ENCODE measurements around the gene ASCC1.

ASCC1 gene

DNA sequence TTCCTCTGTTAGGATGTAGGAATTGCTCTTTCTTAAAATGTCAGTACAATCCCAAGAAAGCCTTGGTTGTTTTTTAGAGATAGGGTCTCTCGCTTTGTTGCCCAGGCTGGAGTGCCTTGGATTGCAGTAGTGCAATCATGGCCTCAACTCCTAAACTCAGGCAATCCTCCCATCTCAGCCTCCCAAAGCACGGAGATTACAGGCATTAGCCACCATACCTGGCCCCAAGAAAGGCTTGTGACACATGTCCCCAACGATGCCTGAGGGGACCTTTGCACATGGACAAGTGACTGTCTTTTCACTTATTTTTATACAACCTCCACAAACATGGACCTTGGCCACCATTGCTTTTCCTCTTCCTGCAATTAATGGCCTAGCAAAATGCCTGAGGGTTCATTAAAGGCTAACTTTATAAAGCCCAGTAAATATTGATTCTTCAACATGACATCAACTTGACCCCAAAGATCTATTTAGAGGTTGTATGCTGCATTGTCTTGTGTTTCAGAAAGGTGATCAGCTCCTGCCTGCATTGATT, 117.7 kb downstream of the ASCC1 start:
- H3K4me1 Mint-ChIP-seq: peaks cover 6% of the 10 kb centered on the region
- peaks cover 63% of the 10 kb centered on the region for H3K36me3 Mint-ChIP-seq
- no peaks in the 10 kb centered on the region for H3K27me3 Mint-ChIP-seq
- H3K4me3 Mint-ChIP-seq: no peak overlapping the region
- H3K27ac Mint-ChIP-seq: no peak overlapping the region
- no peaks in the 10 kb centered on the region for H3K9me3 Mint-ChIP-seq
- ATAC-seq: no peak

DNA sequence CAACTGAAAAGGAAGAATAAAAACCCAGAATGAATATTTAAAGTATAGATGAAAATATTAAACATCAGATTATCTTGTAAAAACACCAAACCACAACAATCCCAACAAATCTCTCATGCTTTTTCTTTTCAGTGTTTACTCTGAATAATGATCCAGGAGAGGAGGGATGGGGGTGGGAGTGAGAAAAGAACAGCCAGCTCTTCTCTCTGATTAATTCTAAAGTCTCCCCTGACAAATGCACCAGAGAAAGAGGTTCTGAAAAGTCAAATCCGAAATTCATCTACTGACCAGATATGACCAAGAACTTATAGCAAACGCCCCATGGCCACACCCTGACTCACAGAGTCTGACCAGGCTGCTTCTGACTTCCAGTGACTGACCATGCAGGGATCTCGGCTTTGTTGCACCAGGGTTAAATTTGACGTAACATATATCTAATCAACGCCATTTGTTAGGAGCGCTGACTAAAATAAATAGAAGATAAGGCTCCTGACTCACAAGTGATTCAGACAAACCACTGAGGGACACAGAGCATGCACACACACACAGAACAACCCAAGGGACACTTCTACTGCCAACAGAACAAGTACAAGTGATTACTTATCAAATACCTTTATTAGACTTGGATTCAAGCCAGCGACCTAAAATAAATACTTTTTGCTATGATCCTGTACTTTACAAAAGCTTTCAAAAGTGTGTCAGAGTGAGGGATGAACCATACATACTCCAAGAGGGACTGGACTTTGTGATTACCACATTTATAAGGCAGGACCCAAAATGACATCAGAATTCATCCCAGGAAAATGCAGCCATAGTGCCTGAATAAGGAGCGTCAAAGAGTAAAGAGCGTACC, 118.4 kb downstream of the ASCC1 start:
- Mint-ChIP-seq H3K4me3 (no peak overlapping the region), H3K27ac (no peak overlapping the region), H3K4me1 (peaks cover 6% of the 10 kb centered on the region), H3K27me3 (no peaks in the 10 kb centered on the region), H3K9me3 (no peaks in the 10 kb centered on the region), H3K36me3 (peaks cover 60% of the 10 kb centered on the region)
- no peak for ATAC-seq

DNA sequence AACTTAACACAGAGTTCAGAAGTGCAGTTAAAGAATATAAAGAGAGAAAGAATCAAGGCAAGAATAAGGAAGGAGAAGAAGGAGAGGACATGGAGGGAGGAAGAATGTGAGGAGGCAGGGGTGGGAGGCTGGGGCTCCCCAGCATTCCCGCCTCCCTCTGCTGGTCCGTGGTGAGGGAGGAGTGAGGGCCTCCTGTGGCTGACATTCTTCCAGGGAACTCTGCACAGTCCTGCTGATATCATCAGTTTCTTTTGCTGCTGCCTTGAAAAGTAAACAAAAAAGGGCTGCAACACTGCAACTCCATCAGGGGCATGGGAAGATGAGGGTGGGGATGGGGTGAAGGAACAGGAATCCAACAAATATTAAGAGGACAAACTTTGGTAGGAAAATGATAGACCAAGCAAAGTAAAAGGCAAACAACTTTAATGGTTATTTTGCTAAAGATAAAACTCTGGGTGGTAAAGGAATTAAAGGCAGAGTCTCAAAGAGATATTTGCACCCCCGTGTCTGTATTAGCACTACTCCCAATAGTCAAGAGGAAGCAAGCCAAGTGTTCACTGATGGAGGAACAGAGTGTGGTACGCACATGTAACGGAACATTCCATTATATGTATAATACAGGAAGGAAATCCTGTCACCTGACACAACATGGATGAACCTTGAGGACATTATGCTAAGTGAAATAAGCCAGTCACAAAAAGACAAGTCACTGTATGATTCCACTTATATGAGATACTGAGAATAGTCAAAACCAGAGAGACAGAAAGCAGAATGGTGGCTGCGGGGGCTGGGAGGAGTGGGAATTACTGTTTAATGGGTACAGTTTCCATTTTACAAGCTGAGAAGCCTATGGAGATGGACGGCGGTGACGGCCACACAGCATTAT, 119.7 kb downstream of the ASCC1 start:
- no peaks in the 10 kb centered on the region for H3K9me3 Mint-ChIP-seq
- no peak overlapping the region for H3K4me3 Mint-ChIP-seq
- ATAC-seq: no peak
- no peaks in the 10 kb centered on the region for H3K27me3 Mint-ChIP-seq
- H3K27ac Mint-ChIP-seq: no peak overlapping the region
- peaks cover 6% of the 10 kb centered on the region for H3K4me1 Mint-ChIP-seq
- peaks cover 50% of the 10 kb centered on the region for H3K36me3 Mint-ChIP-seq

DNA sequence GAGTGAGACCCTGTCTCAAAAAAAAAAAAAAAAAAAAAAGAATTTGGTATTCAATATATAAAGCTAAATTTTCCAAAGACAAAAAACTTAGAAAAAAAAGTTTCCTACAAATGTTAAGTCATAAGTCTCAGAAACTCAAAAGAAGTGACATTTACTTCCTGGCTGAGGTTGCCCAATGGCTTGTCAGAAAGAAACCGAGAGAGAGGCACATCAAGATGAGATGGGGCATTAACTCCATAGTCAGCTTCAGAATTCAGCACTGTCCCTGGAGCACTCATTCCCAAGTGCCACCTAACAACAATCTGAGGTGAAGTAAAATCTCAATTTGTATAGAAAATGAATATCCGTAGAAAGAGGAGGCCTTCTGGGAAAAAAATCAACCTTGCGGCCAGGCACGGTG, 120.9 kb downstream of the ASCC1 start:
- no peak overlapping the region for H3K27ac Mint-ChIP-seq
- no peaks in the 10 kb centered on the region for H3K27me3 Mint-ChIP-seq
- H3K9me3 Mint-ChIP-seq: no peaks in the 10 kb centered on the region
- no peak for ATAC-seq
- H3K4me3 Mint-ChIP-seq: no peak overlapping the region
- H3K36me3 Mint-ChIP-seq: peaks cover 39% of the 10 kb centered on the region
- peaks cover 6% of the 10 kb centered on the region for H3K4me1 Mint-ChIP-seq

DNA sequence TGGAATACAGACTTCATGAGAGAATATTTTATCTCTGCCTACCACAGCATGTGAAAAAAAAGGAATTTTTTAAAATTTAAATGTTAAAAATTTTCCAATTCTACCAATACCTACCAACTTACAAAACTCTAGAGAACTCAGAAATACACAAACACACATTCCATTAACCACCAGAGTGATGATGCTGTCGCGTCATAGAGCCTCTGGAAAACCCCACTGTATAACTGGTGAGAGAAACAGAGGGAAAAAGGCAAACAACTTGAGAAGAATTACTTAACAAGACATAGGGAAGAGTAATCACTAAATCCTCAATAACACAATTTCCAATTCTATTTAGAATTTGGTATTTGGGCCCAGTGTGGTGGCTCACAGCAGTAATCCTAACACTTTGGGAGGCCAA, 121.5 kb downstream of the ASCC1 start:
- Mint-ChIP-seq H3K9me3 (no peaks in the 10 kb centered on the region), H3K4me3 (no peak overlapping the region), H3K27ac (no peak overlapping the region), H3K27me3 (no peaks in the 10 kb centered on the region), H3K4me1 (peaks cover 6% of the 10 kb centered on the region), H3K36me3 (peaks cover 33% of the 10 kb centered on the region)
- ATAC-seq: no peak

DNA sequence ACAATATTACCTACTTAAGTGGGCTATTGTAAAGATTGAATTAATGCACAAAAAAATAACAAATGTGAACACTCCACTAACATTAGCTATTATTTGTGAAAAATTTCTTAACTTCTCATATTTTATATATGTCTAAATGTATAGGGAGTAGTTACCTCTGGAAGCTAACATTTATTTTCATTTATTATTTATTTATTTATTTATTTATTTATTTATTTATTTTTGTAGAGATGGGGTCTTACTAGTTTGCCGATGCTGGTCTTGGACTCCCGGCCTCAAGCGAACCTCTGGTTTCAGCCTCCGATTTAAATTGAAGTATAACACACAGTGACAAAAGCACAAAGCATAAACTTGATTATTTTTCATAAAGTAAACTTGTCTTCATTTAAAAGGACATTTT, 122.6 kb downstream of the ASCC1 start:
- ATAC-seq: no peak
- Mint-ChIP-seq H3K4me1 (peaks cover 13% of the 10 kb centered on the region), H3K9me3 (no peaks in the 10 kb centered on the region), H3K27me3 (no peaks in the 10 kb centered on the region), H3K4me3 (no peak overlapping the region), H3K27ac (no peak overlapping the region), H3K36me3 (peaks cover 22% of the 10 kb centered on the region)

DNA sequence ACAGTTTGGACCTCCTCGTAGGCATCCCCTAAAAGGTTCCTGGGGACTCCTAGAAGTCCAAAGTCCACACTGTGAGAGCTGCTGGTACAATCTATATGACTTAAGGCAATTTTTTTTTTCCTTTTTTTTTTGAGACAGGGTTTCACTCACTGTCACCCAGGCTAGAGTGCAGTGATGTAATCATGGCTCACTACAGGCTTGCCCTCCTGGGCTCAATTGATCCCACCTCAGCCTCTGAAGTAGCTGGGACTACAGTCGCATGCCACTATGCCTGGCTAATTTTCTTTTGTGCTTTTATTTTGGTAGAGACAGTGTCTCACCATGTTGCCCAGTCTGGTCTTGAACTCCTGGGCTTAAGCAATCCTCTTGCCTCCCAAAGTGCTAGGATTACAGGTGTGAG, 123.1 kb downstream of the ASCC1 start:
- no peak overlapping the region for H3K4me3 Mint-ChIP-seq
- H3K27ac Mint-ChIP-seq: no peak overlapping the region
- H3K36me3 Mint-ChIP-seq: peaks cover 22% of the 10 kb centered on the region
- H3K9me3 Mint-ChIP-seq: no peaks in the 10 kb centered on the region
- no peak for ATAC-seq
- peaks cover 17% of the 10 kb centered on the region for H3K4me1 Mint-ChIP-seq
- H3K27me3 Mint-ChIP-seq: no peaks in the 10 kb centered on the region

DNA sequence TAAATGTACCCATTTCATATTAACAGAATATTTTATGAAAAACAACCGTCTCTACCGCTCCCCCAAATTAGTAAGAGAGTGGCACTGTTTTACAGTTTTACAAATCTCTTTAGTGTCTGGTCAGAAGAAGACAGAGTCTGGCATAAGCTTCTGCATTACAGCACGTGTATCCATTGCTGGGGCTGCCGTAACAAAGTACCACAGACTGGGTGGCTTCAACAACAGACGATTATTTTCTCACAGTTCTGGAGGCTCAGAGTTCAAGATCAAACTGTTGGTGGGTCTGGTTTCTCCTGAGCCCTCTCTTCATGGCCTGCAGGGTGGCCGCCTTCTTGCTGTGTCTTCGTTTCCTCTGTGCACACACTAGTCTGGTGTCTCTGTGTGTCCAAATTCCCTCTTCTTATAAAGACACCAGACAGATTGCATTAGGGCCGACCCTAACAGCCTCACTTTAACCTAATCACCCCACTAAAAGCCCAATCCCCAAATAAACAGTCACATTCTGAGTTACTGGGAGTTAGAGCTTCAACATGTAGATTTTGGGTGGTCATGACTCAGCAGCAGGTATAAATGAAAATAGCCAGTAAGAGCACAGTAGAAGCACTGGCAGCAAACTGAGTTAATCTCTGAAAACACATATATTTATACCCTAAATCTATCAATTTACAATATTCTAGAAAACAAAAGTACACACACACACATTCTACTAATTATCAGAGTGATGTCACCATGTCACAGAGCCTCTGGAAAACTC, 123.7 kb downstream of the ASCC1 start:
- H3K4me1 Mint-ChIP-seq: peaks cover 18% of the 10 kb centered on the region
- no peaks in the 10 kb centered on the region for H3K27me3 Mint-ChIP-seq
- no peak overlapping the region for H3K4me3 Mint-ChIP-seq
- H3K9me3 Mint-ChIP-seq: no peaks in the 10 kb centered on the region
- peaks cover 22% of the 10 kb centered on the region for H3K36me3 Mint-ChIP-seq
- H3K27ac Mint-ChIP-seq: no peak overlapping the region
- ATAC-seq: no peak

DNA sequence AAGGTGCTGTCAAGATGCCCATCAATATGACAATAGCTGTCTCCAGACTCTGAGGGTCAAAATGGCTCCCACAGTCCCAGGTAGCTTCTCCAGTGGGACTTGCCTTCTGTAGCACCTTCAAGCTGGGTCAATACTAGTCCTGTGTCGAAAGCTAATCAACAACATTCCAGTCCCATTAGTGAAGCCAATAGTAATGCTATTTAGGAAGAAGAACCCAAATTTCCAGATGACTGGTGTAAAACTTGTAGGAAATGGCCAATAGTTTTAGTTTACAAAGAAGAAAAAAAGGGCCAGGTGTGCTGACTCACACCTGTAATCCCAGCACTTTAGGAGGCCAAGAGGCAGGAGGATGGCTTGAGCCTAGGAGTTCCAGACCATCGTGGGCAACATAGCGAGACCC, 125.8 kb downstream of the ASCC1 start:
- H3K9me3 Mint-ChIP-seq: no peaks in the 10 kb centered on the region
- no peak overlapping the region for H3K4me3 Mint-ChIP-seq
- peak overlapping the region; percentile 95 for H3K27ac Mint-ChIP-seq
- H3K27me3 Mint-ChIP-seq: no peaks in the 10 kb centered on the region
- peaks cover 28% of the 10 kb centered on the region for H3K4me1 Mint-ChIP-seq
- no peak for ATAC-seq
- H3K36me3 Mint-ChIP-seq: peaks cover 6% of the 10 kb centered on the region

DNA sequence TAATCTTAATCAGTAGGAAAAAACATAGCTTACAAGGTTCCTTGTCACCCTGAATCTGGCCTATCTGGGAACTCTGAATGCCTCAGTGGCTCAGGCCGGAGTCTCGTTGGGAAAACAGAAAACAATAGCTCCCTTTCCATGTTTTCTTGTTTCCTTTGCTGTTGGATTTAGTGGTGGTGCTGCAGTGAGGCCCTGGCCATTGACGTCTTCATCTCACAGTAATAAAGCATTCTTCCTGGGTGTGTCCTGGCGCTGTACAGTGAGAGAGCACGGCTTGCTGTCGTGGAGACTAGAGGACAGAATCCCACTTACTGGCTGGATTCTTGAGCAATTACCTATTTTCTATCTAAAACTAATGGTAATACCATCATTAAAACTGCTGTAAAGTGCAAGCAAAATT, 126.5 kb downstream of the ASCC1 start:
- Mint-ChIP-seq H3K27ac (peak overlapping the region; percentile 95), H3K27me3 (no peaks in the 10 kb centered on the region), H3K9me3 (no peaks in the 10 kb centered on the region), H3K4me1 (peaks cover 35% of the 10 kb centered on the region), H3K36me3 (peaks cover 4% of the 10 kb centered on the region), H3K4me3 (no peak overlapping the region)
- ATAC-seq: no peak

DNA sequence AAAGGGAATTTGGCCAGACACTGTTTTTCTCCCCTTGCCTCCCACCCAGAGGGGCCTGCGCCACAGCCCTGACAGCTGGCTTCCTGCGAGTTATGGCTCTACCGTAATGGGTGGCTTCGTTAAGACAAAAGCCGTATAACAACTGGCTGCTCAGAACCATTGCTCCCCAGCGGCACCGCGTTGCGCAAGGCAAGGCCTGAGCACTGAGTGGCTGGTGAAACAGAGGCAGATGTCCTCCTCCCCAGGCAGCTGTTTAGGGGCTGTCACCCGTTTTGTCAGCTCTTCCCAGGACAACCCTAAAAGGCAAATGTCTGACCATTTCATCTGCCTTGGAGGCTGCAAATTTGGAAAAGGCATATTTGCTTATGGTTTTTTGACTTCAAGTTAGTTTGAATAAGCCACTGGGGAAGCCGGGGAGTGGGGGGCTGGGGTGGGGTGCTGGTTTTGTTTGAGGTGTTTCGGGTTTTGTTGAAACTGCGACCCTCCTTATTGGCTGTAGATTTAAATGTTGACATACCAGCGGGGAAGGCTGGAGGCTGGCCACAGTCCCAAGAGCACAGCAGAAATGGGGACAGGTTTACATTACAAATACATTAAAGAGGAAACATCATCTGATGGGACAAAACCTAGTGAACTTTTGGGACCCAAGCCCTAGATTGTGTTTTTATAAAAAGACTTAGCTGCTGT, 127.0 kb downstream of the ASCC1 start:
- Mint-ChIP-seq H3K27me3 (no peaks in the 10 kb centered on the region), H3K4me1 (peaks cover 39% of the 10 kb centered on the region), H3K9me3 (no peaks in the 10 kb centered on the region), H3K4me3 (peak overlapping the region; percentile 99), H3K27ac (peak overlapping the region; percentile 95), H3K36me3 (no peaks in the 10 kb centered on the region)
- peak; percentile 18 for ATAC-seq

DNA sequence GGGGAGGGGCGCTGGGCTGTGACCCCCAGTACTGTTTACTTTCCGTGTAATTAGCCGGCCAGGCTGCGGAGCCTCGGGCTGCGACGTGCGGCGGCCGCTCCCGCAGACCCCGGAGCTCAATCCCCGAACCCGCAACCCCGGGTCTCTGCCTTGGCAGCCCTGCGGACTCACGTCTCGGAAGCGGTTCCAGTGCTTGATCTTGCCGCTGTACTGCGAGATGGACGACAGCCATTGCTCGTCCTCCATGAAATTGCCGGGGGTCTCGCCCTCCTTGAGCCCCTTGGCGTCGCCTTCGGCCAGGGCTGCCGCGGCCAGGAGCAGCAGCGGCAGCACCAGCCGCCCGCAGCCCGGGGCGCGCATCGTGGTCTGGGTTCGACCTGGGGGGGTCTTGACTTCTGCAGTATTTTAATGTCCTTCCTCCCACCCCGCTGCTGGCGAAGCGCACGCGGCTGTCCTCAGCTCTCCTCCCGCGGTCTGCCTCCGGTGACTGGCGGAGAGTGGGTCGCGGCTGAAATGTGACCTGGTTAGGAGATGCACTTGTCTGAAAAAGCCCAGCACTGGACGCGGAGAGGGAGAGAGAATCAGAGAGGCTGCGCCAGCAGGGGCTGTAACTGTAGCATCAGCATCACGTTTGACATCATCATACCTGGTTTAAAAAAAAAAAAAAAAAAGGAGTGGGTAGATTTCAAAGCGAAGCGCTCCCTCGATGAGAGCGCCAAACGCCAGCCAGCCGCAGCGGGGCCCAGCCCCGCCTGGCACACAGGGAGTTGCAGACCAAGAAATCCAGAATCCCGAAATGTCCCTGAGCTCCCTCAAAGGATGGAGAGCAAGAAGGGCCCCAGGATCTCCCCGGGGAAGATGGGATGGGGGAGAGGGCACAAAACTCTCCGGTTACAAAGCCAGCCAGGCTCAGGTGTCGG, 127.8 kb downstream of the ASCC1 start, which contains the start of gene SPOCK2:
TSS of gene SPOCK2 (minus strand) at position 583 of the 920 bp plus-strand sequence. CDS start at position 360, 223 bp downstream.
- Mint-ChIP-seq H3K27me3 (no peaks in the 10 kb centered on the region), H3K9me3 (no peaks in the 10 kb centered on the region), H3K4me1 (peaks cover 47% of the 10 kb centered on the region), H3K36me3 (no peaks in the 10 kb centered on the region), H3K4me3 (peak within 1 kb of the TSS; percentile 99), H3K27ac (peak within 1 kb of the TSS; percentile 95)
- peak; percentile 77 for ATAC-seq

DNA sequence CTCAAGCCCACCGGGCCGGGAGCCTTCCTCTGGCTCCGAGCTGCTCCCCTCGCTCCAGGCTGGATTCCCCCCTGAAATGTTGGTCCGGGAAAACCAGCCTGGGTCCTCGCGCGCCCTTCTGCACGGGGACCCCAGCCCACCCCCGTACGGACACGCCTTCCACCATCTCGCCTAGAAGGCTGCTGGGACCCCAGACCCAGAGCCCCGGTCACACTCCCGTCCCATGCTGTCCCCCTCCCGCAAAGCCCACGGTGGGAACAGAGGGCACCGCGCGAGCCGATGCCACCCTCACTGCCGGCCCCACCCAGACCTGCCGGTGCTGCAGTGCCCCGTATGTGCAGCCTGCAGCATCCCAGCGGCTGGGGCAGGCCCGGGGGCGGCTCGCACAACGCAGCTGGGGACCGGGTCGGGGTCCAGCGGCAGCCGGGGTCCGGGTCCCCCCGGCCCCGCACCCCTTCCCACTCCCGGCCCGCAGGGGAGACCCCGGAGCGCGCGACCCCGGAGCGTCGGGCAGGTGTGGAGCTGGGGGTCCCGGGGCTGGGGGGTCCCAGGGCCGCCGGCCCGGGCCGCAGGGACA, 128.6 kb downstream of the ASCC1 start:
- Mint-ChIP-seq H3K4me3 (peak overlapping the region; percentile 99), H3K27ac (peak overlapping the region; percentile 95), H3K9me3 (no peaks in the 10 kb centered on the region), H3K36me3 (no peaks in the 10 kb centered on the region), H3K27me3 (no peaks in the 10 kb centered on the region), H3K4me1 (peaks cover 50% of the 10 kb centered on the region)
- peak; percentile 77 for ATAC-seq

All from stimulated activated memory B cell treated with anti-CD40 and anti-IgM and Interleukin-4, amounts not matched to agents 10 μg/mL and 1 μg/mL and 100 μg/mL, for 72 hours (primary cell).